BE2C (cell line): ENCODE results near the gene DCLK1.
A peak's percentile ranks its signal among the peaks of the same experiment; 100 is the strongest.

Experiments used
- DNase-seq: peaks from one replicate; pipeline ENCODE4 v3.0.0-alpha.2; 2020
- H3K27me3 ChIP-seq: fragments of 250-450 bp; sonication (Bioruptor Pico); 2 replicates; pipeline ENCODE4 v1.5.1; 2020; ENCODE audit warnings: mild to moderate bottlenecking
- H3K36me3 ChIP-seq: fragments of 250-450 bp; sonication (Bioruptor Pico); 2 replicates; pipeline ENCODE4 v1.5.1; 2020; ENCODE audit warnings: mild to moderate bottlenecking
- H3K4me1 ChIP-seq: fragments of 250-450 bp; sonication (Bioruptor Pico); 2 replicates; pipeline ENCODE4 v1.5.1; 2020
- H3K4me3 ChIP-seq: 2 replicates; pipeline ENCODE4 v1.5.1; 2011; ENCODE audit warnings: low read depth, low read length
- H3K9me3 ChIP-seq: fragments of 250-450 bp; sonication (Bioruptor Pico); 2 replicates; pipeline ENCODE4 v1.5.1; 2020
- TF ChIP-seq, protein P1 (sequence below): IDR thresholded peaks from 2 replicates; pipeline ENCODE4 v1.5.1; 2012; ENCODE audit warnings: mild to moderate bottlenecking, low read depth, low read length

The DCLK1 gene

DNA sequence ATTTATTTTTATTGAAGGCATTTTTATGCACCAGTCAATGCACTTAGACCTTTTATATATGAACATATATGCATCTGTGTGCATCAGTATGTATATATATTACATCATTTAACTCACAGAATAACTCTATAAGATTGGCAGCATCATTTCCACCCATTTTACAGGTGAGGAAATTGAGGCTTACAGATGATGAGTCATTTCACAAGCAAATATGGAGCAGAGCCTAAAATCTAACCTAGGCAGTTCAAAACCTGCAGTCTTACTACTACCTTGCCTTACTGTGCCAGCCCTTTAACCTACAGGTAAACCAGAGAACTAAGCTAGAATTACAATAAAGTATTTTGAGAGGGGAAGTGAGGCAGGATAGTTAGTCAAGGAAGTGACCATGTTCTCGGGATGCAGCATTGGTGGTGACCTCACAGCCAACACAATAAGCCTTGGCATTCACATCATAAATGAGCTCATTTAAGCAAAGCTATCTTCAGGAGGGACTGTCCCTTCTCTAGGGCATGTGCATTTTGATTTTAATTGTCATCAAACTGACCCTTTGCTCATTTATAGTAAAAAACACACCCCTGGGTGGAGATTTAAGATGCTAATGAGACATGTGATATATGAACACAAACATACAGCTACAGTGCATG is 274.3 kb downstream of the DCLK1 start:
- no peaks in the 10 kb centered on the region for H3K27me3 ChIP-seq
- H3K36me3 ChIP-seq: no peaks in the 10 kb centered on the region
- H3K4me3 ChIP-seq: no peak overlapping the region
- H3K9me3 ChIP-seq: no peaks in the 10 kb centered on the region
- DNase-seq: no peak
- H3K4me1 ChIP-seq: no peaks in the 10 kb centered on the region
- TF ChIP-seq, protein P1, sequence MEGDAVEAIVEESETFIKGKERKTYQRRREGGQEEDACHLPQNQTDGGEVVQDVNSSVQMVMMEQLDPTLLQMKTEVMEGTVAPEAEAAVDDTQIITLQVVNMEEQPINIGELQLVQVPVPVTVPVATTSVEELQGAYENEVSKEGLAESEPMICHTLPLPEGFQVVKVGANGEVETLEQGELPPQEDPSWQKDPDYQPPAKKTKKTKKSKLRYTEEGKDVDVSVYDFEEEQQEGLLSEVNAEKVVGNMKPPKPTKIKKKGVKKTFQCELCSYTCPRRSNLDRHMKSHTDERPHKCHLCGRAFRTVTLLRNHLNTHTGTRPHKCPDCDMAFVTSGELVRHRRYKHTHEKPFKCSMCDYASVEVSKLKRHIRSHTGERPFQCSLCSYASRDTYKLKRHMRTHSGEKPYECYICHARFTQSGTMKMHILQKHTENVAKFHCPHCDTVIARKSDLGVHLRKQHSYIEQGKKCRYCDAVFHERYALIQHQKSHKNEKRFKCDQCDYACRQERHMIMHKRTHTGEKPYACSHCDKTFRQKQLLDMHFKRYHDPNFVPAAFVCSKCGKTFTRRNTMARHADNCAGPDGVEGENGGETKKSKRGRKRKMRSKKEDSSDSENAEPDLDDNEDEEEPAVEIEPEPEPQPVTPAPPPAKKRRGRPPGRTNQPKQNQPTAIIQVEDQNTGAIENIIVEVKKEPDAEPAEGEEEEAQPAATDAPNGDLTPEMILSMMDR: no peak

DNA sequence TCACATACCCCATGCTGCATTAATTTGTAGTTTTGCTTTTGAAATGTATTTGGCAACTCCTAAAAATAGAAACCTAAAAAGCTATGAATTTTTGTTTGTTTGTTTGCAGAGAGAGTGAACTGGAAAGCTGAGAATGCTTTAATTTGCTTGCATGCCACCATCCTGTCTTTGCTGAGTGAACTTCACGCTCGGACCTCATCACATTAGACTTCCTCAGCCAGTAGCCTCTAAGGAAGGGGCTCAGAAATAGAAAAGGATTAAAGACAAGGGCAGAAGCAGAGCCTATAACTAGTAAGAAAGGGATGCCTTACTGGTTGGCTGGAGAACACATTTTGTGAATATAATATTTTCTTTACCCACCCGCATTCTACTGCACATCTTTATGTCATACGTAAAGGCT is 275.1 kb downstream of the DCLK1 start:
- Histone ChIP-seq H3K4me1 (no peaks in the 10 kb centered on the region), H3K27me3 (no peaks in the 10 kb centered on the region), H3K36me3 (no peaks in the 10 kb centered on the region), H3K9me3 (no peaks in the 10 kb centered on the region), H3K4me3 (no peak overlapping the region)
- TF ChIP-seq, protein P1: no peak
- no peak for DNase-seq

DNA sequence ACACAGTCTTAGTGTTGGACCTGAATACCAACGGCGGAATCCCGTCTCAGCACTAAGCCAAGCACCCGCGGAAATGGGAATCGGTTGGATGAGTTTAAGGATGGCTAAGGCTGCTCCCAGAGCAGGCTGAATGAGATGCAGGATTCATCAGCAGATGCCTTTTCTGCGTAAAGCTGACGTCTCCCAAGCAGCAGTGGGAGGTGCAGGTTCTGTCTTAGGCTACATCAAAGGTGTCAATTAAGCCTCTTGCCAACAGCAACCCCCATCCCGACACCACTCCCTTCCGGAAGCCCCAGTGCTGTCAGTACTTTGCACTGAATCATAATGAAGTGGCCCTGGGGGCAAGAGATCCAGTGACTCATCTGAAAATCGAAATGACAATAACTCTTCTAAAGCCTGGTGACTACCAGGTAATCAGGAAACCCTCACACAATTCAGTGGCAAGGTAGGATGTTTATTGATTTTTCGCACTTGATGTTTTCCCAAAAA is 275.6 kb downstream of the DCLK1 start:
- Histone ChIP-seq H3K9me3 (no peaks in the 10 kb centered on the region), H3K4me1 (no peaks in the 10 kb centered on the region), H3K27me3 (no peaks in the 10 kb centered on the region), H3K36me3 (no peaks in the 10 kb centered on the region), H3K4me3 (no peak overlapping the region)
- TF ChIP-seq, protein P1: 0 out of 2 replicates have a peak, but pooled peaks have one; percentile 4
- DNase-seq: peak; percentile 15

DNA sequence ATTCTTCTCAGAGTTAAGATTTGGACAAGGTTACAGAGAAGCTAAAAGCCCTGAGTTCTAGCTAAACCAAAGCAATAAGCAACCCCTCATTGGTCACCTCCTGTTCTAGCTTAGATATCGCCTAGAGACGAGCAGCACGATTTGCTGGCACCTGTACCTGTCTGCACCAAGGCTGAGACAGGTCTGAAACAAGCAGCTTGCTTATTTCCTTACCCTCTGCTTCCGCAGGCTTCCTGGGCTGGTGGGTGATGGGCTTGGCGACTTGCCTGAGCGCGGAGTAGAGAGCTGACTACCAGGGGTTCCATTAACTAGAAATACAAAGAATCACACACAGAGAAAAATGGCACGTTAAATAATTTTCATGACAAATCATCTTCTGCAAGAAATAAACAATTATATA is 276.9 kb downstream of the DCLK1 start:
- TF ChIP-seq, protein P1: no peak
- Histone ChIP-seq H3K4me3 (no peak overlapping the region), H3K27me3 (no peaks in the 10 kb centered on the region), H3K36me3 (no peaks in the 10 kb centered on the region), H3K4me1 (no peaks in the 10 kb centered on the region), H3K9me3 (no peaks in the 10 kb centered on the region)
- no peak for DNase-seq

DNA sequence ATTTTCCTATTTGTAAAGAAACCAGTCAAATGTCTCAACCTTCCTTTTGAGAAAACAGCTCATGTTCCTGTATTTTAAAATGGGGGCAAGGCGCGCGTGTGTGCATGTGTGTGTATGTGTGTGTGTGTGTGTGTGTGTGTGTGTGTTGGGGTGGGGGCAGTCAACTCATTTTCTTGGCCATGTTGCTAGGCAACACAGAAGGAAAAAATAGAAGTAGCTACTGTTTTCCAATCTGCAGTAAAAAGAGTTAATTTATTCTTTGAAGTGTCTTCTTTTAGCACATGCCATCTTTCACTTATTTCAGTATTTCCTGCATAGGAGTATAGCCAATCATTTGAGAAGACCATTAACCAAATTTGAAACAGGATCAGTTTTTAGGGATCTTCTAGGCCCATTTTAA is 279.3 kb downstream of the DCLK1 start:
- no peak for DNase-seq
- Histone ChIP-seq H3K4me1 (no peaks in the 10 kb centered on the region), H3K36me3 (no peaks in the 10 kb centered on the region), H3K27me3 (no peaks in the 10 kb centered on the region), H3K4me3 (no peak overlapping the region), H3K9me3 (no peaks in the 10 kb centered on the region)
- TF ChIP-seq, protein P1: no peak

DNA sequence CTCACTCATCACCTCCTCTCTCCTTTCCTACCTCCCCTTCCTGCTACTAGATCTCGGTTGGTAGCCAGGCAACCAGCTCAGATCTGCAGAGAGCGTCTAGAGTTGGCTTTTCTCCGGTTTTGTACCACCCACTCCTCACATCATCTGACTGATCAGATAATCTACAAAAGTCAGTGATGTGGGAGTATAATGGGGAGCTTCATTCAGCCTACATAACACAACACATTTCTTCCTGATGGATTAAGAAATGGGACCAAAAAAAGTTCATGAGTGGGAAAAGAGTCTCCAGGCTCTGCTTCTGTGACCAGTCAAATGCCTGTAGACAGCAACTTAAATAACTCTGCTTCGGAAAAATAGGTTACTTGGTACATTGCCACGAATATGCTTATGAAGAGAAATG is 279.8 kb downstream of the DCLK1 start:
- TF ChIP-seq, protein P1: no peak
- no peaks in the 10 kb centered on the region for H3K4me1 ChIP-seq
- H3K27me3 ChIP-seq: no peaks in the 10 kb centered on the region
- DNase-seq: no peak
- H3K36me3 ChIP-seq: no peaks in the 10 kb centered on the region
- no peaks in the 10 kb centered on the region for H3K9me3 ChIP-seq
- no peak overlapping the region for H3K4me3 ChIP-seq
